NOMO-1 (cell line): ENCODE results near the gene UBE2J2.

ENCODE experiments used
- DNase-seq, 2 experiments: peaks; one replicate each; lab custom pipeline; 2025; ENCODE audit not compliant: unreplicated experiment in 2 of 2; lab: John Stamatoyannopoulos, UW

The UBE2J2 gene

GRCh38 chr1:1296070-1297061 lies 22.7 kb upstream of the UBE2J2 start:
- DNase-seq, result no peak

- DNase-seq, result no peak
Observed at GRCh38 chr1:1295154-1295923, 21.7 kb upstream of the UBE2J2 start.

- no peak for DNase-seq
Observed at GRCh38 chr1:1294250-1294890, 20.7 kb upstream of the UBE2J2 start.

GRCh38 chr1:1293263-1294249 lies 19.9 kb upstream of the UBE2J2 start:
- no peak for DNase-seq

GRCh38 chr1:1292851-1293250 lies 19.2 kb upstream of the UBE2J2 start:
- DNase-seq, result no peak

- DNase-seq, result no peak
Observed at GRCh38 chr1:1292442-1292779, 18.8 kb upstream of the UBE2J2 start.

- peak; percentile 42 to 54 for DNase-seq
Observed at GRCh38 chr1:1291548-1292441, 18.1 kb upstream of the UBE2J2 start.

GRCh38 chr1:1291023-1291528 lies 17.4 kb upstream of the UBE2J2 start:
- DNase-seq, result no peak

GRCh38 chr1:1290238-1290731 lies 16.6 kb upstream of the UBE2J2 start:
- peak in 1 of 2 experiments; percentile 33 for DNase-seq

GRCh38 chr1:1287288-1288110 lies 13.8 kb upstream of the UBE2J2 start:
- DNase-seq, result no peak

- DNase-seq, result no peak
Observed at GRCh38 chr1:1286313-1287261, 12.9 kb upstream of the UBE2J2 start.

- DNase-seq, result no peak
Observed at GRCh38 chr1:1285611-1286311, 12.1 kb upstream of the UBE2J2 start.

GRCh38 chr1:1285102-1285571 lies 11.5 kb upstream of the UBE2J2 start:
- DNase-seq, result no peak

GRCh38 chr1:1284221-1285101 lies 10.8 kb upstream of the UBE2J2 start:
- DNase-seq, result no peak

GRCh38 chr1:1283821-1284220 lies 10.2 kb upstream of the UBE2J2 start:
- DNase-seq, result no peak
